ENCODE data around the gene FXN. TPM values are rescaled to one million over a fixed set of nuclear protein-coding genes. Genes with fewer than 3 reads are reported as not detected.

FXN gene
- total RNA-seq, 1 experiment from 2014 or later = 12.0 TPM

DNA sequence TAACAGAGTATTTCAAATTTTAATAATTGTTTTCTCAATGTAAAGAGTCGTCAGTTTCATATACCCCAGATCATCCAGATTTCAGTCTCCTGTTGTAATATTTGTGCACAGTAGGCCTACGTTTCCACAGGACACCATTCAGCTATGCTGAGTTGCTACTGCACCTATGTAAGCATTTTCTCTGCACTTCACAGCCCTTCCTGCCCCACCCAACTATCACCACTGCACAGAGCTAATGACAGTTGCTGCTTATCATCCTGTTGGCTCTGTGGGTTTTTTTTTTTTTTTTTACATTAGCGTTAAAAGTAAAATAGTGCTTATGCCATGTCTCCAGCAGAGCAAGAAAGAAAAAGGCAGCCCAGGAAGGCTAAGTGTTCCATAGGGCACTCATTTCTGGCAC lies 15.7 kb upstream of the FXN start:
- H3F3A ChIP-seq (ENCODE audit: insufficient read depth, low read depth) = no peaks in the 10 kb centered on the region
- H3K4me3 ChIP-seq = no peak overlapping the region
- ChIA-PET POLR2A (ENCODE audit: unreplicated experiment) (no interaction called here), CTCF (interaction anchor here (0.6 kb wide), 1 partner anchor 174 kb away, joined by 3 read pairs; no protein-coding TSS in a partner anchor)
- peaks cover 92% of the 10 kb centered on the region for H3K27me3 ChIP-seq (ENCODE audit: insufficient read depth, low read depth)
- no peak for DNase-seq
- no peak overlapping the region for H3K27ac ChIP-seq
- H4K20me1 ChIP-seq (ENCODE audit: insufficient read depth) = no peaks in the 10 kb centered on the region
- no peak for TF ChIP-seq CTCF (conservative IDR thresholded peaks at IDR 0.05)
- TF ChIP-seq EZH2 (IDR thresholded peaks at IDR 0.05; ENCODE audit: low read depth) = no peak
- no peak overlapping the region for H3K4me2 ChIP-seq
- no peaks in the 10 kb centered on the region for H3K9me2 ChIP-seq (ENCODE audit: insufficient read depth)
- no TSS peak for BruUV-seq (replicated peaks)
- no peaks in the 10 kb centered on the region for H3K4me1 ChIP-seq (replicated peaks; ENCODE audit: insufficient read depth)
- H3K9me3 ChIP-seq (ENCODE audit: insufficient read depth, low read depth) = no peaks in the 10 kb centered on the region
- intact Hi-C loops (cut with micrococcal nuclease; ENCODE audit: unreplicated experiment) = no loop called here
- H2AFZ ChIP-seq = no peak overlapping the region
- H3K36me3 ChIP-seq (ENCODE audit: low read depth) = no peaks in the 10 kb centered on the region
- H3K79me2 ChIP-seq (ENCODE audit: low read depth) = no peaks in the 10 kb centered on the region

GRCh38 chr9:69020301-69021145 lies 15.0 kb upstream of the FXN start:
- POLR2A ChIA-PET (ENCODE audit: unreplicated experiment) = no interaction called here
- Histone ChIP-seq H3K4me2 (no peak overlapping the region), H3F3A (ENCODE audit: insufficient read depth, low read depth) (no peaks in the 10 kb centered on the region), H3K9me3 (ENCODE audit: insufficient read depth, low read depth) (no peaks in the 10 kb centered on the region), H3K4me1 (replicated peaks; ENCODE audit: insufficient read depth) (no peaks in the 10 kb centered on the region), H3K36me3 (ENCODE audit: low read depth) (no peaks in the 10 kb centered on the region), H3K27me3 (ENCODE audit: insufficient read depth, low read depth) (peaks cover 92% of the 10 kb centered on the region), H2AFZ (no peak overlapping the region), H3K9me2 (ENCODE audit: insufficient read depth) (no peaks in the 10 kb centered on the region), H3K27ac (no peak overlapping the region), H4K20me1 (ENCODE audit: insufficient read depth) (no peaks in the 10 kb centered on the region), H3K79me2 (ENCODE audit: low read depth) (no peaks in the 10 kb centered on the region), H3K4me3 (no peak overlapping the region)
- DNase-seq = no peak
- TF ChIP-seq CTCF (conservative IDR thresholded peaks at IDR 0.05) (no peak), EZH2 (IDR thresholded peaks at IDR 0.05; ENCODE audit: low read depth) (no peak)
- no TSS peak for BruUV-seq (replicated peaks)
- CTCF ChIA-PET = no interaction called here
- intact Hi-C loops (cut with micrococcal nuclease; ENCODE audit: unreplicated experiment) = no loop called here

- POLR2A ChIA-PET (ENCODE audit: unreplicated experiment) = no interaction called here
- CTCF ChIA-PET = interaction anchor here (0.6 kb wide), 1 partner anchor 12 kb away, joined by 5 read pairs; the partner anchor contains the start of gene FXN
- Histone ChIP-seq H3K4me2 (no peak overlapping the region), H3F3A (ENCODE audit: insufficient read depth, low read depth) (no peaks in the 10 kb centered on the region), H3K9me2 (ENCODE audit: insufficient read depth) (no peaks in the 10 kb centered on the region), H3K4me3 (no peak overlapping the region), H3K4me1 (replicated peaks; ENCODE audit: insufficient read depth) (no peaks in the 10 kb centered on the region), H3K79me2 (ENCODE audit: low read depth) (no peaks in the 10 kb centered on the region), H4K20me1 (ENCODE audit: insufficient read depth) (no peaks in the 10 kb centered on the region), H3K27me3 (ENCODE audit: insufficient read depth, low read depth) (peaks cover 71% of the 10 kb centered on the region), H3K9me3 (ENCODE audit: insufficient read depth, low read depth) (no peaks in the 10 kb centered on the region), H2AFZ (no peak overlapping the region), H3K27ac (no peak overlapping the region), H3K36me3 (ENCODE audit: low read depth) (no peaks in the 10 kb centered on the region)
- TF ChIP-seq CTCF (conservative IDR thresholded peaks at IDR 0.05) (no peak), EZH2 (IDR thresholded peaks at IDR 0.05; ENCODE audit: low read depth) (no peak)
- intact Hi-C loops (cut with micrococcal nuclease; ENCODE audit: unreplicated experiment) = no loop called here
- no TSS peak for BruUV-seq (replicated peaks)
- DNase-seq = no peak
Observed at GRCh38 chr9:69023650-69024049, 11.9 kb upstream of the FXN start.

Data from PC-9 (cell line).